ENCODE data around the gene WWP2.
A peak's percentile ranks its signal among the peaks of the same experiment; 100 is the strongest.
"Not testable (repeated sequence)": the region's sequence is repeated elsewhere in the genome, so short reads cannot be mapped to it uniquely, and the experiment has no call there.

The WWP2 gene

GRCh38 chr16:69852815-69853214 is 90.7 kb downstream of the WWP2 start:
- no peak for TF ChIP-seq JUND (IDR thresholded peaks at IDR 0.05; ENCODE audit: low read depth)
- no peak for DNase-seq (ENCODE audit: low read depth in 1 of 2, low spot score in 1 of 2)
- in situ Hi-C loops (cut with HindIII; ENCODE audit: low pct_unique_long_range_greater_than_20kb, low sequenced_read_pairs): no loop called here

- no peak for TF ChIP-seq JUND (IDR thresholded peaks at IDR 0.05; ENCODE audit: low read depth)
- in situ Hi-C loops (cut with HindIII; ENCODE audit: low pct_unique_long_range_greater_than_20kb, low sequenced_read_pairs): no loop called here
- DNase-seq (ENCODE audit: low read depth in 1 of 2, low spot score in 1 of 2): no peak
These were observed 91.3 kb downstream of the WWP2 start for GRCh38 chr16:69853481-69853880.

- DNase-seq (ENCODE audit: low read depth in 1 of 2, low spot score in 1 of 2); in situ Hi-C loops (cut with HindIII; ENCODE audit: low pct_unique_long_range_greater_than_20kb, low sequenced_read_pairs): not testable (repeated sequence)
These were observed 92.6 kb downstream of the WWP2 start for GRCh38 chr16:69854776-69855175.

GRCh38 chr16:69855592-69855991 is 93.5 kb downstream of the WWP2 start:
- TF ChIP-seq JUND (IDR thresholded peaks at IDR 0.05; ENCODE audit: low read depth): no peak
- in situ Hi-C loops (cut with HindIII; ENCODE audit: low pct_unique_long_range_greater_than_20kb, low sequenced_read_pairs): no loop called here
- DNase-seq (ENCODE audit: low read depth in 1 of 2, low spot score in 1 of 2): no peak

GRCh38 chr16:69858191-69859104 is 96.3 kb downstream of the WWP2 start:
- TF ChIP-seq JUND (IDR thresholded peaks at IDR 0.05; ENCODE audit: low read depth): no peak
- in situ Hi-C loops (cut with HindIII; ENCODE audit: low pct_unique_long_range_greater_than_20kb, low sequenced_read_pairs): no loop called here
- DNase-seq (ENCODE audit: low read depth in 1 of 2, low spot score in 1 of 2): no peak

GRCh38 chr16:69859105-69859989 is 97.2 kb downstream of the WWP2 start:
- in situ Hi-C loops (cut with HindIII; ENCODE audit: low pct_unique_long_range_greater_than_20kb, low sequenced_read_pairs): no loop called here
- no peak for TF ChIP-seq JUND (IDR thresholded peaks at IDR 0.05; ENCODE audit: low read depth)
- DNase-seq (ENCODE audit: low read depth in 1 of 2, low spot score in 1 of 2): peak in 1 of 2 experiments; percentile 67

GRCh38 chr16:69860233-69861231 is 98.4 kb downstream of the WWP2 start:
- TF ChIP-seq JUND (IDR thresholded peaks at IDR 0.05; ENCODE audit: low read depth): no peak
- in situ Hi-C loops (cut with HindIII; ENCODE audit: low pct_unique_long_range_greater_than_20kb, low sequenced_read_pairs): no loop called here
- DNase-seq (ENCODE audit: low read depth in 1 of 2, low spot score in 1 of 2): no peak

GRCh38 chr16:69861292-69862030 is 99.3 kb downstream of the WWP2 start:
- no peak for TF ChIP-seq JUND (IDR thresholded peaks at IDR 0.05; ENCODE audit: low read depth)
- in situ Hi-C loops (cut with HindIII; ENCODE audit: low pct_unique_long_range_greater_than_20kb, low sequenced_read_pairs): no loop called here

GRCh38 chr16:69863401-69864281 is 101.5 kb downstream of the WWP2 start:
- DNase-seq (ENCODE audit: low read depth in 1 of 2, low spot score in 1 of 2): no peak
- TF ChIP-seq JUND (IDR thresholded peaks at IDR 0.05; ENCODE audit: low read depth): no peak
- in situ Hi-C loops (cut with HindIII; ENCODE audit: low pct_unique_long_range_greater_than_20kb, low sequenced_read_pairs): no loop called here

More at GRCh38 chr16:69861292-69862030, 99.3 kb downstream of the WWP2 start:
- no peak for DNase-seq (ENCODE audit: low read depth in 1 of 2, low spot score in 1 of 2)

GRCh38 chr16:69865701-69866100 is 103.6 kb downstream of the WWP2 start:
- TF ChIP-seq JUND (IDR thresholded peaks at IDR 0.05; ENCODE audit: low read depth): no peak
- in situ Hi-C loops (cut with HindIII; ENCODE audit: low pct_unique_long_range_greater_than_20kb, low sequenced_read_pairs): no loop called here

More at GRCh38 chr16:69865701-69866100, 103.6 kb downstream of the WWP2 start:
- no peak for DNase-seq (ENCODE audit: low read depth in 1 of 2, low spot score in 1 of 2)

All from T47D (cell line).